IPS DF 6.9 (cell line): ENCODE measurements around the gene PNPLA7.
"Not testable (repeated sequence)": the region's sequence is repeated elsewhere in the genome, so short reads cannot be mapped to it uniquely, and the experiment has no call there.

Experiments
- DNase-seq: peaks from one replicate; pipeline ENCODE4 v3.0.0-alpha.2; 2013; ENCODE audit warnings: low read depth, low spot score
- H3K27ac ChIP-seq: one replicate; pipeline ENCODE4 v1.5.1; 2013; ENCODE audit warnings: low read length, control low read depth
- H3K27me3 ChIP-seq: 2 replicates; pipeline ENCODE4 v1.6.1; 2013; ENCODE audit warnings: mild to moderate bottlenecking, low read length; ENCODE audit not compliant: control insufficient read depth, insufficient read depth
- H3K36me3 ChIP-seq: 2 replicates; pipeline ENCODE4 v1.6.1; 2013; ENCODE audit warnings: low read length; ENCODE audit not compliant: control insufficient read depth, insufficient read depth
- H3K4me1 ChIP-seq: 2 replicates; pipeline ENCODE4 v1.6.1; 2013; ENCODE audit warnings: low read length; ENCODE audit not compliant: control insufficient read depth, insufficient read depth
- H3K4me3 ChIP-seq: 2 replicates; pipeline ENCODE4 v1.5.1; 2013; ENCODE audit warnings: mild to moderate bottlenecking, low read length
- H3K9me3 ChIP-seq: 2 replicates; pipeline ENCODE4 v1.6.1; 2013; ENCODE audit warnings: low read length, inconsistent platforms; ENCODE audit not compliant: control insufficient read depth, insufficient read depth
- WGBS: extraction: QIAGEN DNeasy Blood & Tissue Kit; methylation state at CpG from one replicate; pipeline ENCODE4 v1.1.7; 2013; ENCODE audit warnings: mixed read lengths, missing lambda C conversion rate; ENCODE audit not compliant: insufficient read length, insufficient coverage; 5-methylcytosine and 5-hydroxymethylcytosine counted together

Gene PNPLA7

DNA sequence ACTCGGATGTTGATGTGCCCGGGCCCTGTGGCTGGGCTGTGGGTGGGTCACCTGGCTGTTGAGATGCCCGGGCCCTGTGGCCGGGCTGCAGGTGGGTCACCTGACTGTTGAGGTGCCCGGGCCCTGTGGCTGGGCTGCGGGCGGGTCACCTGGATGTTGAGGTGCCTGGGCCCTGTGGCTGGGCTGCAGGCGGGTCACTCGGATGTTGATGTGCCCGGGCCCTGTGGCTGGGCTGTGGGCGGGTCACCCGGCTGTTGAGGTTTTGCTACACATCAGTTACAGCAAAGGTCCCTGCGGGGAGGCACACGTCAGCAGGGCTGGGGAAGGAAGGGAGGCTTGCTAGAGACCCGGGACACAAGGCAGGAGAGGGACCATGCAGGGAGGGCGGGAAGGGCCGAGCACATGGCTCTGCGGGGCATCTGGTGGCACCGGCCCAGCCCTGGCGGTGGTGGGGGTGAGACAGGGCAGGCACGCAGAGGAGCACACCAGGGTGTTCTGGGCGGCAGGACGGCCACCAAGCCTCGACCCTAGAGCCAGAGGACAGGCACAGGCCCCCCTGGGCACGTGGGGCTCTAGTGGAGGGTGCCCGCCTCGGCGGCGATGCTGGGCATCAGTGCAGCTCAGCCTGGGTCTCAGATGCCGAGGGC is 35.4 kb downstream of the PNPLA7 start:
- Histone ChIP-seq H3K27me3 (no peaks in the 10 kb centered on the region), H3K4me1 (no peaks in the 10 kb centered on the region), H3K9me3 (no peaks in the 10 kb centered on the region), H3K27ac (no peak overlapping the region), H3K36me3 (no peaks in the 10 kb centered on the region), H3K4me3 (no peak overlapping the region)
- no peak for DNase-seq
- no CpG with 5 or more reads among the region's 30 CpGs for WGBS

GRCh38 chr9:137513801-137514570 is 36.2 kb downstream of the PNPLA7 start:
- H3K36me3 ChIP-seq, H3K4me1 ChIP-seq, H3K9me3 ChIP-seq, H3K4me3 ChIP-seq, DNase-seq, H3K27ac ChIP-seq, H3K27me3 ChIP-seq: not testable (repeated sequence)
- no CpG with 5 or more reads among the region's 42 CpGs for WGBS

DNA sequence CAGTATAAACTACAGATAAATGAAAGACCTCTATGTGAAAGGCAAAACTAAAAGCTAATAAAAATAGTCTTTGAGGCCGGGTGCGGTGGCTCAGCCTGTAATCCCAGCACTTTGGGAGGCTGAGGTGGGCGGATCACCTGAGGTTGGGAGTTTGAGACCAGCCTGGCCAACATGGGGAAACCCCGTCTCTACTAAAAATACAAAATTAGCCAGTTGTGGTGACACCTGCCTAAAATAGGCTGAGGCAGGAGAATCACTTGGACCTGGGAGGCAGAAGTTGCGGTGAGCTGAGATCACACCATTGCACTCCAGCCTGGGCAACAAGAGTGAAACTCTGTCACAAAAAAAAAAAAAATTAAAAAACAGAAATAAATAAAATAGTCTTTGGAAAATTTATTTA is 37.1 kb downstream of the PNPLA7 start:
- not testable (repeated sequence) for DNase-seq, H3K27me3 ChIP-seq, H3K4me3 ChIP-seq, H3K27ac ChIP-seq, H3K4me1 ChIP-seq, H3K9me3 ChIP-seq, H3K36me3 ChIP-seq
- WGBS = no CpG with 5 or more reads among the region's 5 CpGs

- H3K4me3 ChIP-seq = no peak overlapping the region
- H3K4me1 ChIP-seq = no peaks in the 10 kb centered on the region
- H3K36me3 ChIP-seq = no peaks in the 10 kb centered on the region
- no peaks in the 10 kb centered on the region for H3K9me3 ChIP-seq
- no peaks in the 10 kb centered on the region for H3K27me3 ChIP-seq
- H3K27ac ChIP-seq = no peak overlapping the region
- no CpG with 5 or more reads among the region's 25 CpGs for WGBS
- no peak for DNase-seq
Measured at GRCh38 chr9:137511758-137512463, 38.3 kb downstream of the PNPLA7 start.

- H3K27ac ChIP-seq, H3K4me3 ChIP-seq, DNase-seq, H3K36me3 ChIP-seq, H3K9me3 ChIP-seq, H3K27me3 ChIP-seq, H3K4me1 ChIP-seq: not testable (repeated sequence)
- WGBS = no CpG with 5 or more reads among the region's 22 CpGs
Measured at GRCh38 chr9:137511126-137511525, 39.1 kb downstream of the PNPLA7 start.

DNA sequence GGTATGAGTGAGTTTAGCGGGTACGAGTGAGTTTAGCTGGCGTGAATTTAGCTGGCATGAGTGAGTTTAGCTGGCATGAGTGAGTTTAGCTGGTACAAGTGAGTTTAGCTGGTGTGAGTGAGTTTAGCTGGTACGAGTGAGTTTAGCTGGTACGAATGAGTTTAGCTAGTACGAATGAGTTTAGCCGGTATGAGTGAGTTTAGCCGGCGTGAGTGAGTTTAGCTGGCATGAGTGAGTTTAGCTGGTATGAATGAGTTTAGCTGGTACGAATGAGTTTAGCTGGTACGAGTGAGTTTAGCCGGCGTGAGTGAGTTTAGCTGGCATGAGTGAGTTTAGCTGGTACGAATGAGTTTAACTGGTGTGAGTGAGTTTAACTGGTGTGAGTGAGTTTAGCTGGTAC is 41.0 kb downstream of the PNPLA7 start:
- 100% methylated on average over 3 of the region's 14 CpGs for WGBS
- no peaks in the 10 kb centered on the region for H3K9me3 ChIP-seq
- no peak for DNase-seq
- H3K27me3 ChIP-seq = no peaks in the 10 kb centered on the region
- no peak overlapping the region for H3K4me3 ChIP-seq
- H3K4me1 ChIP-seq = no peaks in the 10 kb centered on the region
- no peak overlapping the region for H3K27ac ChIP-seq
- H3K36me3 ChIP-seq = no peaks in the 10 kb centered on the region

DNA sequence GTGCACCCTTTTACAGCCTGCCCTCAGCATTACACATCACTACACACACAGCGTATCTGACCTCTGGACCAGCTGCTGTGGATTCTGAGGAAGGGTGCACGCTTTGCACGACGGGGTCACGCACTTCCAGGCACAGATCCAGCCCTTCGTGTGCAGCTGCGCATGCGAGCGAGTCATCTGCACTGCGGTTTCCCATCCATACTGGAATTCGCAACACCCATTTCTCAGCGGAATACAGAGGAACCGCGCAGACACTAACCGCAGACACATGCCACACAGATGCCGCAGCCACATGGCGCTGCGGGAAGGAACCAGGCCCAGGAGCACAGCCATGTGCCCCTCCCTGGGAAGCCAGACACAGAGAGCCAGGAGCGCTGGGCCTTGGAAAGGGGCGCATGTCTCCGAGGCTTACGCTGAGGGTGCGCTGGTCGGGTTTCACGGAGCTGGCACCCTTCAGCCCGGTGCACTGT is 43.5 kb downstream of the PNPLA7 start:
- Histone ChIP-seq H3K36me3 (no peaks in the 10 kb centered on the region), H3K27me3 (no peaks in the 10 kb centered on the region), H3K4me3 (no peak overlapping the region), H3K27ac (no peak overlapping the region), H3K9me3 (no peaks in the 10 kb centered on the region), H3K4me1 (no peaks in the 10 kb centered on the region)
- DNase-seq = no peak
- WGBS = no CpG with 5 or more reads among the region's 26 CpGs

- Histone ChIP-seq H3K4me3 (no peak overlapping the region), H3K27me3 (no peaks in the 10 kb centered on the region), H3K27ac (no peak overlapping the region), H3K4me1 (no peaks in the 10 kb centered on the region), H3K9me3 (no peaks in the 10 kb centered on the region), H3K36me3 (no peaks in the 10 kb centered on the region)
- DNase-seq = no peak
- no CpG with 5 or more reads among the region's 15 CpGs for WGBS
Measured at GRCh38 chr9:137506274-137506673, 43.9 kb downstream of the PNPLA7 start.

GRCh38 chr9:137505421-137506140 is 44.6 kb downstream of the PNPLA7 start:
- Histone ChIP-seq H3K4me1 (no peaks in the 10 kb centered on the region), H3K36me3 (no peaks in the 10 kb centered on the region; the same call in 1 of the 2 replicates), H3K4me3 (no peak overlapping the region), H3K27me3 (no peaks in the 10 kb centered on the region), H3K27ac (no peak overlapping the region), H3K9me3 (no peaks in the 10 kb centered on the region)
- DNase-seq = no peak
- WGBS = no CpG with 5 or more reads among the region's 28 CpGs

- no peak for DNase-seq
- Histone ChIP-seq H3K4me3 (no peak overlapping the region), H3K36me3 (no peaks in the 10 kb centered on the region; the same call in 1 of the 2 replicates), H3K27me3 (no peaks in the 10 kb centered on the region), H3K9me3 (no peaks in the 10 kb centered on the region), H3K4me1 (no peaks in the 10 kb centered on the region), H3K27ac (no peak overlapping the region)
- WGBS = no CpG with 5 or more reads among the region's 7 CpGs
Measured at GRCh38 chr9:137504432-137504777, 45.8 kb downstream of the PNPLA7 start.
